Keratinocyte (primary cell): Measurements from ENCODE around the gene SLIT3. TPM values are rescaled to one million over a fixed set of nuclear protein-coding genes. Genes with fewer than 3 reads are reported as not detected.

ENCODE experiments used
- DNase-seq: peaks from one replicate; pipeline ENCODE4 v3.0.0-alpha.2; 2011; ENCODE audit warnings: low read depth, missing footprints, low spot score
- FAIRE-seq: peaks from 2 replicates; lab custom pipeline; 2011; peaks lifted over from hg19 to GRCh38; lab: Jason Lieb, UNC
- H2AFZ ChIP-seq: 2 replicates; pipeline ENCODE4 v1.6.0; 2012; ENCODE audit warnings: low read length, control low read depth, inconsistent platforms; ENCODE audit not compliant: control insufficient read depth
- H3K27ac ChIP-seq: 2 replicates; pipeline ENCODE4 v1.5.1; 2011; ENCODE audit warnings: low read length; ENCODE audit not compliant: control insufficient read depth, insufficient read depth
- H3K27me3 ChIP-seq: 3 replicates; pipeline ENCODE4 v1.6.0; 2011; ENCODE audit warnings: low read length; ENCODE audit not compliant: control insufficient read depth, insufficient read depth; ENCODE audit errors: extremely low read depth
- H3K36me3 ChIP-seq, 2 experiments: 2 replicates in 1 of 2; 3 replicates in 1 of 2; pipeline ENCODE4 v1.5.1; 2011; ENCODE audit warnings: low read length in 2 of 2, mild to moderate bottlenecking in 1 of 2; ENCODE audit not compliant: control insufficient read depth in 2 of 2, insufficient read depth in 2 of 2; ENCODE audit errors: extremely low read depth in 1 of 2
- H3K4me1 ChIP-seq: 3 replicates; pipeline ENCODE4 v1.5.1; 2011; ENCODE audit warnings: low read length; ENCODE audit not compliant: control insufficient read depth, insufficient read depth; ENCODE audit errors: extremely low read depth
- H3K4me2 ChIP-seq: 3 replicates; pipeline ENCODE4 v1.6.0; 2011; ENCODE audit warnings: low read depth, low read length; ENCODE audit not compliant: control insufficient read depth, insufficient read depth; ENCODE audit errors: extremely low read depth
- H3K4me3 ChIP-seq, 3 experiments: fragments of 200-600 bp in 1 of 3; sonication (generic) in 1 of 3; 2 replicates in 2 of 3; 3 replicates in 1 of 3; pipeline ENCODE4 v1.5.1; 2011 to 2016; ENCODE audit warnings: low read length in 3 of 3, mild to moderate bottlenecking in 3 of 3, control low read depth in 2 of 3, inconsistent platforms in 1 of 3, low read depth in 1 of 3, mixed read lengths in 1 of 3, mixed run types in 1 of 3, moderate library complexity in 1 of 3; ENCODE audit not compliant: control insufficient read depth in 2 of 3, insufficient read depth in 2 of 3; ENCODE audit errors: extremely low read depth in 1 of 3
- H3K79me2 ChIP-seq: 2 replicates; pipeline ENCODE4 v1.6.0; 2012; ENCODE audit warnings: low read length; ENCODE audit not compliant: control insufficient read depth, insufficient read depth
- H3K9ac ChIP-seq: 3 replicates; pipeline ENCODE4 v1.6.0; 2011; ENCODE audit warnings: low read length; ENCODE audit not compliant: control insufficient read depth, insufficient read depth; ENCODE audit errors: extremely low read depth
- H3K9me1 ChIP-seq: 3 replicates; pipeline ENCODE4 v1.6.0; 2011; ENCODE audit warnings: low read length; ENCODE audit not compliant: control insufficient read depth, insufficient read depth; ENCODE audit errors: extremely low read depth
- H3K9me3 ChIP-seq: 2 replicates; pipeline ENCODE4 v1.5.1; 2012; ENCODE audit warnings: low read depth, low read length; ENCODE audit not compliant: control insufficient read depth
- H4K20me1 ChIP-seq: 3 replicates; pipeline ENCODE4 v1.6.0; 2011; ENCODE audit warnings: low read length; ENCODE audit not compliant: control insufficient read depth, insufficient read depth; ENCODE audit errors: extremely low read depth
- CTCF ChIP-seq, 3 experiments: IDR thresholded peaks in 1 of 3; conservative IDR thresholded peaks in 1 of 3; optimal IDR thresholded peaks in 1 of 3; 2 replicates in 2 of 3; 3 replicates in 1 of 3; pipeline versions ENCODE3 to v1.5.1; 2011; ENCODE audit warnings: low read length in 3 of 3, mild to moderate bottlenecking in 3 of 3, moderate library complexity in 2 of 3, control low read depth in 1 of 3, inconsistent platforms in 1 of 3; ENCODE audit not compliant: insufficient read depth in 2 of 3; ENCODE audit errors: extremely low read depth in 1 of 3
- EZH2 ChIP-seq: IDR thresholded peaks from one replicate; pipeline ENCODE4 v1.6.1; 2012; ENCODE audit warnings: inconsistent platforms, mild to moderate bottlenecking, low read length, moderate library complexity
- dilution Hi-C: fragments of 300-500 bp; cut with MboI; formaldehyde crosslinking; loops from one replicate; pipeline ENCODE4 v1.7.0; 2020; ENCODE audit warnings: low sequenced_read_pairs; ENCODE audit not compliant: extremely low pct_ligation_motif_present
- polyA plus RNA-seq, 5 experiments: library from polyadenylated mRNA; depleted of rRNA in 3 of 5; stranded (reverse) in 3 of 5; stranded (forward) in 1 of 5; unstranded in 1 of 5; fragments of >200 nt; gene quantifications; 1 replicate in 1 of 5; 2 replicates in 3 of 5; 3 replicates in 1 of 5; pipeline versions ENCODE4 v1.2.1 to v1.2.3, GENCODE V29; 2011 to 2012; ENCODE audit warnings: missing spikeins in 2 of 5, low read depth in 1 of 5, low replicate concordance in 1 of 5

Gene SLIT3
- polyA plus RNA-seq, 1 donor (not counting 4 experiments of a cell fraction or from before 2014, with no cell fraction given), result 2.4 TPM

GRCh38 chr5:168961681-168962080, 339.3 kb downstream of the SLIT3 start:
- H4K20me1 ChIP-seq, result no peaks in the 10 kb centered on the region
- H2AFZ ChIP-seq, result no peak overlapping the region
- no peak overlapping the region for H3K9ac ChIP-seq
- no peak overlapping the region for H3K4me3 ChIP-seq
- dilution Hi-C loops, result no loop called here
- H3K27ac ChIP-seq, result no peak overlapping the region
- H3K79me2 ChIP-seq, result no peaks in the 10 kb centered on the region
- H3K4me1 ChIP-seq, result no peaks in the 10 kb centered on the region
- H3K36me3 ChIP-seq, result no peaks in the 10 kb centered on the region
- no peak for TF ChIP-seq EZH2
- no peaks in the 10 kb centered on the region for H3K27me3 ChIP-seq
- H3K9me3 ChIP-seq, result no peaks in the 10 kb centered on the region
- DNase-seq (no peak), FAIRE-seq (no peak)
- H3K4me2 ChIP-seq, result no peak overlapping the region
- H3K9me1 ChIP-seq, result no peaks in the 10 kb centered on the region

GRCh38 chr5:168960497-168960896, 340.4 kb downstream of the SLIT3 start:
- H3K79me2 ChIP-seq, result no peaks in the 10 kb centered on the region
- H3K27me3 ChIP-seq, result no peaks in the 10 kb centered on the region
- DNase-seq (no peak), FAIRE-seq (no peak)
- no peak overlapping the region for H3K4me3 ChIP-seq
- no peaks in the 10 kb centered on the region for H3K9me3 ChIP-seq
- no peak overlapping the region for H3K9ac ChIP-seq
- H4K20me1 ChIP-seq, result no peaks in the 10 kb centered on the region
- no peak overlapping the region for H3K4me2 ChIP-seq
- no peak overlapping the region for H2AFZ ChIP-seq
- no peak overlapping the region for H3K27ac ChIP-seq
- no peak for TF ChIP-seq CTCF (optimal IDR thresholded peaks at IDR 0.05 in 1 of 3, IDR thresholded peaks at IDR 0.05 in 1 of 3, conservative IDR thresholded peaks at IDR 0.05 in 1 of 3; ENCODE audit: extremely low read depth in 1 of 3, insufficient read depth in 2 of 3, low read length in 3 of 3)
- TF ChIP-seq EZH2, result no peak
- dilution Hi-C loops, result no loop called here
- no peaks in the 10 kb centered on the region for H3K9me1 ChIP-seq
- H3K36me3 ChIP-seq, result no peaks in the 10 kb centered on the region
- no peaks in the 10 kb centered on the region for H3K4me1 ChIP-seq

- no peak for DNase-seq
- Histone ChIP-seq H3K9ac (no peak overlapping the region), H4K20me1 (no peaks in the 10 kb centered on the region), H3K9me3 (no peaks in the 10 kb centered on the region), H3K4me3 (no peak overlapping the region), H2AFZ (no peak overlapping the region), H3K9me1 (no peaks in the 10 kb centered on the region), H3K36me3 (no peaks in the 10 kb centered on the region), H3K27ac (no peak overlapping the region), H3K4me2 (no peak overlapping the region), H3K27me3 (no peaks in the 10 kb centered on the region), H3K79me2 (no peaks in the 10 kb centered on the region), H3K4me1 (no peaks in the 10 kb centered on the region)
- no peak for TF ChIP-seq EZH2
- no peak for TF ChIP-seq CTCF (optimal IDR thresholded peaks at IDR 0.05 in 1 of 3, IDR thresholded peaks at IDR 0.05 in 1 of 3, conservative IDR thresholded peaks at IDR 0.05 in 1 of 3; ENCODE audit: extremely low read depth in 1 of 3, insufficient read depth in 2 of 3, low read length in 3 of 3)
- no peak for FAIRE-seq
- dilution Hi-C loops, result no loop called here
These were observed 347.6 kb downstream of the SLIT3 start for GRCh38 chr5:168953351-168953750.
